DND-41 (cell line): ENCODE measurements around the gene LHX2.

Experiments
- ATAC-seq: fragments of 200-7000 bp; cut with Tn5 transposase; 3 replicates; pipeline ENCODE4 v1.9.1; 2021; ENCODE audit warnings: low read depth; ENCODE audit not compliant: insufficient read depth
- DNase-seq: peaks from one replicate; pipeline ENCODE4 v3.0.0-alpha.2; 2020
- H2AFZ ChIP-seq: 2 replicates; pipeline ENCODE4 v1.6.0; 2012; ENCODE audit warnings: low read depth, low read length
- H3K27ac ChIP-seq: 2 replicates; pipeline ENCODE4 v1.5.1; 2012; ENCODE audit warnings: low read length, inconsistent platforms
- H3K27me3 ChIP-seq: fragments of 200-600 bp; sonication (generic); 2 replicates; pipeline ENCODE4 v1.6.0; 2012; ENCODE audit warnings: low read length, mild to moderate bottlenecking, inconsistent platforms; ENCODE audit not compliant: insufficient read depth, poor library complexity
- H3K36me3 ChIP-seq: 2 replicates; pipeline ENCODE4 v1.5.1; 2012; ENCODE audit warnings: low read length, inconsistent platforms; ENCODE audit not compliant: insufficient read depth
- H3K4me1 ChIP-seq: 2 replicates; pipeline ENCODE4 v1.5.1; 2012; ENCODE audit warnings: mild to moderate bottlenecking, low read length; ENCODE audit not compliant: insufficient read depth
- H3K4me2 ChIP-seq: 2 replicates; pipeline ENCODE4 v1.6.0; 2012; ENCODE audit warnings: mild to moderate bottlenecking, moderate library complexity, low read length, inconsistent platforms; ENCODE audit not compliant: insufficient read depth
- H3K4me3 ChIP-seq, 2 experiments: fragments of 200-600 bp in 1 of 2; shearing (Covaris generic) in 1 of 2; 2 replicates each; pipeline ENCODE4 v1.5.1; 2012 to 2016; ENCODE audit warnings: inconsistent platforms in 2 of 2, low read length in 2 of 2, mild to moderate bottlenecking in 2 of 2, low read depth in 1 of 2, moderate library complexity in 1 of 2
- H3K79me2 ChIP-seq: 2 replicates; pipeline ENCODE4 v1.6.0; 2012; ENCODE audit warnings: low read length, inconsistent platforms; ENCODE audit not compliant: insufficient read depth
- H3K9ac ChIP-seq: 2 replicates; pipeline ENCODE4 v1.6.0; 2012; ENCODE audit warnings: low read depth, mild to moderate bottlenecking, inconsistent platforms, low read length, moderate library complexity
- H3K9me3 ChIP-seq: 2 replicates; pipeline ENCODE4 v1.5.1; 2012; ENCODE audit warnings: low read length, moderate library complexity, mild to moderate bottlenecking, inconsistent platforms; ENCODE audit not compliant: insufficient read depth, severe bottlenecking
- H4K20me1 ChIP-seq: 2 replicates; pipeline ENCODE4 v1.6.0; 2012; ENCODE audit warnings: low read length; ENCODE audit not compliant: insufficient read depth
- EZH2 ChIP-seq: IDR thresholded peaks from 3 replicates; pipeline ENCODE4 v1.6.1; 2012; ENCODE audit warnings: borderline replicate concordance, low read depth, mild to moderate bottlenecking, moderate library complexity, low read length, inconsistent platforms; ENCODE audit not compliant: severe bottlenecking
- TF ChIP-seq, protein P1 (sequence below): IDR thresholded peaks from 2 replicates; pipeline ENCODE4 v1.5.1; 2012; ENCODE audit warnings: borderline replicate concordance, low read length, moderate library complexity, mild to moderate bottlenecking; ENCODE audit not compliant: poor library complexity, severe bottlenecking; ENCODE audit errors: extremely low read depth

LHX2 gene

DNA sequence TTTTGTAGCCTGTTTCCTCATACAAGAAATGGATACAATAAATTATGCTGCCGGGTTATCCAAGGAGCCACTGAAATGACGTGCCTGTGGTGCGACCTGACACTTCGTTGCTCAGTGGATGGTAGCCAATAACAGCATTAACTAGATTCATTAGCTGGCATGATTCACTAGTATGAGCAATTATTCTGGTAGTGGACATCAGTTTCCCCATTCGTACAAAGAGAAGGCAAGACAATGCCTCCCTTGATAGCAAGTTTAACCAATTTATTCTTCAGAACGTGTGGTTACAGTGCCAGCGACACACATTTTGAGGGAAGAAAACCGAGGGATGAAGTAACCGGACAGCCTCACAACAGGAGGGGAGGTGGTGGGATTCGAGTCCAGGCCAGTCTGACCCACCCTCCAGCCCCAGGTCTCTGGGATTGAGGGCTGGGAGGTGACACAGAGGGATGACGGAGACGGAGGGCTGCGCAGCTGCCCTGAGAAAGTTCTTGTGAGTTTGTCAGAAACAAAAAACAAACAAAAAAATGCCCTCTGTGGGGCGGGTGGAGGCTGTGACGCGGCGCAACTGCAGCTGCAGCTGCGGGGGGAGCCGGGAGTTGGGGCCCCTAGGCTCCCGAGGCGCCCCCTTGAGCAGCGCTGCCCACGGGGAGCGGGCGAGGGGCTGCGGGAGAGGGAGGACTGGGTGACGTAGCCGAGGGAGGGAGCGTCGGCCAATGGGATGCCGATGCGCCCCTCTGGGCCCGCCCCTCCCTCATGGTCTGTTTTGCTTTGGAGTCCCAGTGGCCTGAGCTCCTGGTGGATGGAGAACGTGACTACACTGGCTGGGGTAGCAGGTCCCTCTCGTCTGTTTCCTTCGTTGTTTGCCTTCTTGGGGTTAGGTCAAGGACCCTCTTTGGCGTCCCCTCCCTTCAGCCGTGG, 10.9 kb downstream of the LHX2 start:
- H3K4me2 ChIP-seq = no peak overlapping the region
- no peak for ATAC-seq
- no peak overlapping the region for H3K9ac ChIP-seq
- DNase-seq = no peak
- no peaks in the 10 kb centered on the region for H4K20me1 ChIP-seq
- H3K9me3 ChIP-seq = no peaks in the 10 kb centered on the region
- TF ChIP-seq EZH2 = no peak
- TF ChIP-seq, protein P1, sequence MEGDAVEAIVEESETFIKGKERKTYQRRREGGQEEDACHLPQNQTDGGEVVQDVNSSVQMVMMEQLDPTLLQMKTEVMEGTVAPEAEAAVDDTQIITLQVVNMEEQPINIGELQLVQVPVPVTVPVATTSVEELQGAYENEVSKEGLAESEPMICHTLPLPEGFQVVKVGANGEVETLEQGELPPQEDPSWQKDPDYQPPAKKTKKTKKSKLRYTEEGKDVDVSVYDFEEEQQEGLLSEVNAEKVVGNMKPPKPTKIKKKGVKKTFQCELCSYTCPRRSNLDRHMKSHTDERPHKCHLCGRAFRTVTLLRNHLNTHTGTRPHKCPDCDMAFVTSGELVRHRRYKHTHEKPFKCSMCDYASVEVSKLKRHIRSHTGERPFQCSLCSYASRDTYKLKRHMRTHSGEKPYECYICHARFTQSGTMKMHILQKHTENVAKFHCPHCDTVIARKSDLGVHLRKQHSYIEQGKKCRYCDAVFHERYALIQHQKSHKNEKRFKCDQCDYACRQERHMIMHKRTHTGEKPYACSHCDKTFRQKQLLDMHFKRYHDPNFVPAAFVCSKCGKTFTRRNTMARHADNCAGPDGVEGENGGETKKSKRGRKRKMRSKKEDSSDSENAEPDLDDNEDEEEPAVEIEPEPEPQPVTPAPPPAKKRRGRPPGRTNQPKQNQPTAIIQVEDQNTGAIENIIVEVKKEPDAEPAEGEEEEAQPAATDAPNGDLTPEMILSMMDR = no peak
- no peak overlapping the region for H3K4me3 ChIP-seq
- peaks cover 16% of the 10 kb centered on the region for H3K27me3 ChIP-seq
- no peak overlapping the region for H3K27ac ChIP-seq
- no peaks in the 10 kb centered on the region for H3K79me2 ChIP-seq
- no peak overlapping the region for H2AFZ ChIP-seq
- H3K4me1 ChIP-seq = no peaks in the 10 kb centered on the region
- H3K36me3 ChIP-seq = no peaks in the 10 kb centered on the region

DNA sequence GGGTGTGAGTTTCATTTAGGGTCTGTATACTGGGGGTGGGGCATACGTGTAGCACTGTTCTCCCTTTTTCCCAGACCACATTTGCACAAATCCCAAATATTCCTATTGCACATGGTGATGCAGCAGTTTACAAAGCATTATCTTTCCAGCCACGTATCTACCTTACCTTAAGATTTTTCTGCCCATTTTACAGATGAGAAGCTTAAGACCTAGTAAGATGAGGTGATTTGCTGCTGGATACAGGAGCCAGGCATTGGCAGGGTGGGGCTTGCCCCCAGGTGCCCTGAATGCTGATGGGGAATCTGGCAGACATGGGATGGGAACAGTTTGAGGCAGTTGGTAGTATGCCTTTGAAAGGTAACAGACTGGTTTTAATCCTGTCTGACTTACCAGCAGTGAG, 12.5 kb downstream of the LHX2 start:
- no peak overlapping the region for H3K4me2 ChIP-seq
- H3K27me3 ChIP-seq = peaks cover 19% of the 10 kb centered on the region
- DNase-seq = no peak
- H3K27ac ChIP-seq = no peak overlapping the region
- H3K9ac ChIP-seq = no peak overlapping the region
- H4K20me1 ChIP-seq = no peaks in the 10 kb centered on the region
- no peak overlapping the region for H3K4me3 ChIP-seq
- no peaks in the 10 kb centered on the region for H3K4me1 ChIP-seq
- no peaks in the 10 kb centered on the region for H3K9me3 ChIP-seq
- no peak for ATAC-seq
- TF ChIP-seq EZH2 = no peak
- TF ChIP-seq, protein P1 = no peak
- H2AFZ ChIP-seq = no peak overlapping the region
- H3K79me2 ChIP-seq = no peaks in the 10 kb centered on the region
- H3K36me3 ChIP-seq = no peaks in the 10 kb centered on the region

DNA sequence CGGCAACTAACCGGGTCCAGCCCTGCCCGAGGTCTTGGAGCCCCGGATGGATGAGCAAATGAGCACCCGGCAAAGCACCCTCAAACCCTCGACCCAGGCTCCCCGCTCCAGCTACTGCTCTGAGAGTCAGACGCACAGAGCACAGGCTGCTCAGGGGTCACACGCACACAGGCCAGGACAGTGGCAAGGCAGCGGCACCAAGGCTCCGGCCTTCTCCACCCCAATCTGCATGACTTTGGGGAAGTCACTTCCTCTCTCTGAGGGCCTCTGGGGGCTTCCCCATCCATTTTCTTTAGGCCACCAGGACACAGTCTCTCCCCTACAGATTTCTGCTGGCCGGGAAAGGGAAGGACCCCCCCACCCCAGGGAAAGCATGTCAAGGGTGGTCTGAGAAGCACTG, 18.0 kb downstream of the LHX2 start:
- TF ChIP-seq EZH2 = no peak
- TF ChIP-seq, protein P1 = no peak
- no peak overlapping the region for H2AFZ ChIP-seq
- no peaks in the 10 kb centered on the region for H3K79me2 ChIP-seq
- H4K20me1 ChIP-seq = no peaks in the 10 kb centered on the region
- H3K36me3 ChIP-seq = no peaks in the 10 kb centered on the region
- no peaks in the 10 kb centered on the region for H3K4me1 ChIP-seq
- H3K4me2 ChIP-seq = no peak overlapping the region
- peaks cover 3% of the 10 kb centered on the region for H3K27me3 ChIP-seq
- DNase-seq = no peak
- no peak overlapping the region for H3K9ac ChIP-seq
- ATAC-seq = no peak
- no peak overlapping the region for H3K27ac ChIP-seq
- H3K9me3 ChIP-seq = no peaks in the 10 kb centered on the region
- H3K4me3 ChIP-seq = no peak overlapping the region
